ENCODE results near the gene ZNF593OS. TPM values are rescaled to one million over a fixed set of nuclear protein-coding genes. Genes with fewer than 3 reads are reported as not detected.
A peak's percentile ranks its signal among the peaks of the same experiment; 100 is the strongest.

Gene ZNF593OS
- total and polyA plus RNA-seq, 2 of the 8 experiments (the other 6 are each of a cell fraction or from before 2014, with no cell fraction given), result not detected

DNA sequence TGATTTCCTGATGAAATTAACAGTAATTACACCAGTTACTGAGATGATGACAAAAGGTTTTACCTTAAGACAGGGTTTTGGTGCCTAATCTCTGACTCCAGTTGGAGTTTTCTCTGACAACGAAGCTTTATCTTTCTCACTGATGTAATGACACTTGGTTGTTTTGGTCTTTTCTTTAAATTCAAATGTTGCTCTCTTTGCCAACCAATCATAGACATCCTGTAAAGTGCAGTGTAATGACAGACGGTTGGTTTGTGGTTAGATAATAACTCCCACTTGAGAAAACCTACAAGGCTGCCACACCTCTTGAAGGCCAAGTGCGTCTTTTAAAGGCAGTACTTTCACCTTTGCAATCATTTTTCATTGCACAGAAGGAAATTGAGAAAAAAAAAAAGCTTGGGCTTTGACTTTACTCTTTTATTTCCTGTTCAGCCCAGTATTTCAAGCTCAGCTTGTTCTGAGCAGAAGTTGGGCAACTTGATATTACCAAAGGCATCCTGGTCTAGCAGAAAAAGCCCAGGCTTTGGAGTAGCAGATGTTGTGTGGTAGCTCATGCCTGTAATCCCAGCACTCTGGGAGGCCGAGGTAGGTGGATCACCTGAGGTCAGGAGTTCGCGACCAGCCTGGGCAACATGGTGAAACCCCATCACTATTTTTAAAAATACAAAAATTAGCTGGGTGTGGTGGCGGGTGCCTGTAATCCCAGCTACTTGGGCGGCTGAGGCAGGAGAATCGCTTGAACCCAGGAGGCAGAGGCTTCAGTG is 45.1 kb downstream of the ZNF593OS start:
- no peaks in the 10 kb centered on the region for H3K9me3 ChIP-seq (ENCODE audit: insufficient read depth in 2 of 2, low read depth in 1 of 2, low read length in 1 of 2)
- no peak overlapping the region for H3K56ac ChIP-seq (replicated peaks; ENCODE audit: insufficient read length, low read depth, low read length)
- no peak overlapping the region for H4K91ac ChIP-seq (replicated peaks; ENCODE audit: insufficient read length, low read length)
- H2BK15ac ChIP-seq (ENCODE audit: low read length), result no peak overlapping the region
- no peak overlapping the region for H3K4ac ChIP-seq (replicated peaks; ENCODE audit: insufficient read length, low read depth, low read length)
- H4K5ac ChIP-seq (ENCODE audit: insufficient read length, low read depth, low read length), result no peak overlapping the region
- FAIRE-seq (no peak), DNase-seq (ENCODE audit: low read depth in 1 of 2, low spot score in 2 of 2) (peak in 1 of 2 experiments; percentile 26)
- H3K4me1 ChIP-seq (replicated peaks in 1 of 4; ENCODE audit: control insufficient read depth in 3 of 4, insufficient read depth in 4 of 4, low read length in 3 of 4), result no peaks in the 10 kb centered on the region
- H2BK5ac ChIP-seq (ENCODE audit: low read depth, low read length), result no peak overlapping the region
- no peaks in the 10 kb centered on the region; the same call in 1 of the 2 replicates for H3K23me2 ChIP-seq (ENCODE audit: low read depth, low read length)
- H3K4me3 ChIP-seq (ENCODE audit: extremely low read depth in 1 of 4, insufficient read depth in 2 of 4, low read depth in 3 of 4, low read length in 4 of 4), result no peak overlapping the region
- H3K14ac ChIP-seq (ENCODE audit: insufficient read length), result no peak overlapping the region
- H3K18ac ChIP-seq (ENCODE audit: extremely low read depth, low read length), result no peak overlapping the region
- CTCF ChIA-PET (ENCODE audit: partially characterized antibody), result interaction anchor here (1.1 to 4.2 kb wide), 6 partner anchors 13 to 97 kb away, joined by 3 to 44 read pairs (median 4); partner anchors contain the start of genes CNKSR1 and ZNF593
- no peak overlapping the region for H3K27ac ChIP-seq (ENCODE audit: low read depth, low read length)
- H3K36me3 ChIP-seq (ENCODE audit: control insufficient read depth in 2 of 4, insufficient read depth in 4 of 4, low read length in 3 of 4), result peaks cover 0 to 9% (median 0%) of the 10 kb centered on the region in 4 experiments; a peak in 2 of 8 replicates
- no peak overlapping the region for H3K23ac ChIP-seq (ENCODE audit: insufficient read length)
- H4K8ac ChIP-seq (ENCODE audit: extremely low read depth, insufficient read depth, low read length), result no peak overlapping the region
- 86% methylated on average over 9 of the region's 9 CpGs; no CpG with 5 or more reads in 1 of the 2 experiments for WGBS, 2 experiments (ENCODE audit: extremely low coverage in 1 of 2, insufficient coverage in 1 of 2, insufficient read length in 1 of 2, insufficient replicate concordance in 2 of 2, low coverage in 1 of 2, low lambda C conversion rate in 2 of 2, missing lambda C conversion rate in 1 of 2)
- no peak overlapping the region for H2BK20ac ChIP-seq (ENCODE audit: low read length)
- H2BK120ac ChIP-seq (replicated peaks; ENCODE audit: low read depth, low read length), result no peak overlapping the region
- no peak overlapping the region for H3K9ac ChIP-seq (replicated peaks in 1 of 4; ENCODE audit: extremely low read depth in 1 of 4, low read depth in 3 of 4, low read length in 3 of 4)
- no peaks in the 10 kb centered on the region for H3K79me1 ChIP-seq (ENCODE audit: low read depth, low read length)
- no peaks in the 10 kb centered on the region for H3K79me2 ChIP-seq (ENCODE audit: control insufficient read depth in 1 of 2, insufficient read depth in 2 of 2, low read length in 2 of 2)
- H2AK5ac ChIP-seq (ENCODE audit: low read depth, low read length), result no peak overlapping the region
- H2AFZ ChIP-seq (ENCODE audit: low read length), result no peak overlapping the region
- POLR2A ChIA-PET (ENCODE audit: partially characterized antibody), result interaction anchor here (0.6 to 1.9 kb wide), 3 partner anchors 8 to 62 kb away, joined by 3 to 4 read pairs (median 4); no protein-coding TSS in a partner anchor
- no peaks in the 10 kb centered on the region for H3K27me3 ChIP-seq (replicated peaks in 1 of 4; ENCODE audit: control insufficient read depth in 3 of 4, extremely low read depth in 1 of 4, insufficient read depth in 3 of 4, low read length in 3 of 4)
- H4K20me1 ChIP-seq (replicated peaks in 1 of 2; ENCODE audit: control insufficient read depth in 1 of 2, insufficient read depth in 2 of 2, low read length in 2 of 2), result peaks cover 0 to 2% of the 10 kb centered on the region in 2 experiments
- no peak overlapping the region for H3K4me2 ChIP-seq (ENCODE audit: insufficient read depth in 1 of 2, low read depth in 2 of 2, low read length in 2 of 2)
- no peak overlapping the region for H2BK12ac ChIP-seq (ENCODE audit: low read depth, low read length)
- TF ChIP-seq, protein P1, sequence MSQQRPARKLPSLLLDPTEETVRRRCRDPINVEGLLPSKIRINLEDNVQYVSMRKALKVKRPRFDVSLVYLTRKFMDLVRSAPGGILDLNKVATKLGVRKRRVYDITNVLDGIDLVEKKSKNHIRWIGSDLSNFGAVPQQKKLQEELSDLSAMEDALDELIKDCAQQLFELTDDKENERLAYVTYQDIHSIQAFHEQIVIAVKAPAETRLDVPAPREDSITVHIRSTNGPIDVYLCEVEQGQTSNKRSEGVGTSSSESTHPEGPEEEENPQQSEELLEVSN (IDR thresholded peaks at IDR 0.05), result no peak
- TF ChIP-seq SIN3A (conservative IDR thresholded peaks at IDR 0.05 in 1 of 2, IDR thresholded peaks at IDR 0.05 in 1 of 2; ENCODE audit: low read depth in 1 of 2, low read length in 2 of 2) (no peak), USF2 (IDR thresholded peaks at IDR 0.05; ENCODE audit: low read length) (no peak)

Measured in H1 (cell line).